HG03442 (cell line): ENCODE data around the gene ATP7B.
"Not testable (repeated sequence)": the region's sequence is repeated elsewhere in the genome, so short reads cannot be mapped to it uniquely, and the experiment has no call there.

Experiments
- ATAC-seq: cut with Tn5 transposase; IDR thresholded peaks from one replicate; pipeline ENCODE4 v1.9.1; 2021; ENCODE audit warnings: mild to moderate bottlenecking, moderate library complexity; ENCODE audit not compliant: unreplicated experiment

ATP7B gene

DNA sequence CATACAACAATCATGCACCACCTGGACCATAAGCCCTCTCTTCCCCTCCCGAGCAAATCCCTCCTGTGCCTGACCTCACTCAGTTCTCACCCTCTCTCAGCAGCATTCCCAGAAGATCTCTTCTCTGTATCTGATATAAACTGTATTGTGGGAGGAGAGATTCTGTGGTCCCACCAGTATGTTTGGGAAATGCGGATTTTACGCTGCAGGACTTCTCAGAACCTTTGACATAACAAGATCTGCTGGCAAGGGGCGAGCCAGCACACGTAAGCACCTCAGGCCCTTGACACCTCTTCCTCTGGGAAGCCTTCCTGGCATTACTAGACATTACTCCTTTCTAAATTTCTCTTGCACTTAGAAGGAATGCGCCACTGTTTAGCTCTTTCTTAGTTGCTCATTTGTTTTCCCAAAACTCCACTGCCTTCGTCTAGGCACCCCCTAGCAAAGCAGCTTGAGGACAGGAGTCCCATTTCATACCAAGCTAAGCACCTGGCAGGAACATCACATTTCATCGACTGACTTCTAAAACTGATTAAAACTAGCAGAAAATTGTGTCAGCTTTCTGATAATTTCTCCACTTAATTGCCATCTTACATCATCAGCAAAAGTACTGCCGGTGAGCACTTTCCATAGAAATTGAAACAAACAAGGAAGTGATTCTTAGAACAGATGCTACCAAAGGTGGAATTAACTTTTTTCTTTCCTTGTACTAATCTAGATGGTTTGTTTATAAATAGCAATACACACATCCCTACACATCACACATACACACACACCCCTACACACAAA lies 86.3 kb downstream of the ATP7B start:
- ATAC-seq = no peak

DNA sequence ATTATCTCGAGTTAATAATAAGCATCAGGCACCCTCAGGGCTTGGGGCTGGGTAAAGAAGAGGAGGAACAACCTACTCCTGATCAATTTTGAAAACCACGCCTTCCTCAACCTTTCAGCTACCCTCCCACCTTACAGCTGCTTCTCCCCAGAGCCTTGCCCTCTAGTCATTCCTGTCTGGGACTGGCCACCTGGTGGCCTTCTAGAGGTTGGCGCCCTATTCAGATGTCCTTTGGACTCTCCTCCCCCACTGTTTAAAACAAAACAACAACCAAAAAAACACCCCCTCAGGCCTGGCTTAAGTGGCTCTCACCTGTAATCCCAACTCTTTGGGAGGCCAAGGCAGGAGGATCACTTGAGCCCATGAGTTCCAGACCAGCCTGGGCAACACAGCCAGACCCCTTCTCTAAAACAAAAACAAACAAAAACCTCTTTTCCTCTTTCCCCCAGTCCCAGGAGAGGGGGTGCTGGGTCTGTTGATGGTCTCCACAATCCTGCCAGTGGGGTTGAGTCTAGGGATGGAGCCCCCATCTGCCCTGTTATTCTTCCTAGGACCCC lies 87.2 kb downstream of the ATP7B start:
- ATAC-seq = peak; percentile 55

DNA sequence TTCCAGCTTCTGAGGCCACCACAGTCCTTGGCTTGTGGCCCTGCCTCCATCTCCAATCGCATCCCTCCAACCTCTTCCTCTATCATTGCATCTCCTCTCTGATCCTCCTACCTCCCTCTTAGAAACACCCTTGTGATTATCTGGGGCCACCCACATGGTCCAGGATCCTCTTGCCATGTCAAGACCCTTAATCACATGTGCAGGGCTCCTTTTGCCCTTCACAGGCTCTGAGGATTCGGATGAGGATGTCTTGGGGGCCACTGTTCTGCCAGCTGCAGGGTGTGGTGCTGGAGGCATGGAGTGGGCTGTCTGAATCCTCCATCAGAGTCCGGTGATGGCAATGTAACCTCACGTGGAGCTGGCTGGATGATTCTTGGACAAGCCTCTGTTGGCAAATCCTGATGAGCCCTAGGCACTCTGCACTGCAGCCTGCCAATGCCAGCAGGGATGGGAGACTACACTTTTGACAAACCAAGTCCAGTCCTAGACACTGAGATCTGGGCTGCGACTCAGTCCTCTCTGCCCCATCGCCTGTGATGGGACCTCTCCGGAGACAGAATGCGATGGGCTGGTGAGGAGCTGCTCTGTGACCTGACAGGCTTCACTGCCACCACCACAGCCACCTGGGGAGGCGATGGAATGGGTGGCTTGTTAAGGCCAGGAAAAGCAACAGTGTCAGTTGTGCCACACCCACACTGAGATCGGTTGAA lies 88.3 kb downstream of the ATP7B start:
- no peak for ATAC-seq

- no peak for ATAC-seq
These were observed 89.2 kb downstream of the ATP7B start for GRCh38 chr13:51921790-51922740.

- no peak for ATAC-seq
These were observed 90.5 kb downstream of the ATP7B start for GRCh38 chr13:51920786-51921185.

DNA sequence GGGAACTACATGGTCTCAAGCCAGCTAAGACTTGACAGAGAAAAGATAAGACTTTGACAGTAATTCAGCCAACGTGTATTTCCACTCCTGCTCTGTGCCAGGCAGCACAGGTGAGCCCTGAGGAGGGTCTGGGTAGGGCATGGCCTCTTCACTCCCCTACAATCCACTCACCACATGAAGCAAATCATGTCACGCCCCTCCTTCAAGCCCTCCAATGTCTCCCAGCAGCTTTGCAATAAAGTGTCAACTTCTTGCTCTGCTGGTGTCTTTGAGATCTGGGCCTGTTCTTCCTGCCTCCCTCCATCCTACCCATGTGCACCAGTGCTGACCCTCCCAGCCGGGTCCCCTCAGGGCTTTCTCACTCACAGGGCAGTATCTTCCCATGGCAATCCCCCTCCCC lies 91.0 kb downstream of the ATP7B start:
- ATAC-seq = no peak

DNA sequence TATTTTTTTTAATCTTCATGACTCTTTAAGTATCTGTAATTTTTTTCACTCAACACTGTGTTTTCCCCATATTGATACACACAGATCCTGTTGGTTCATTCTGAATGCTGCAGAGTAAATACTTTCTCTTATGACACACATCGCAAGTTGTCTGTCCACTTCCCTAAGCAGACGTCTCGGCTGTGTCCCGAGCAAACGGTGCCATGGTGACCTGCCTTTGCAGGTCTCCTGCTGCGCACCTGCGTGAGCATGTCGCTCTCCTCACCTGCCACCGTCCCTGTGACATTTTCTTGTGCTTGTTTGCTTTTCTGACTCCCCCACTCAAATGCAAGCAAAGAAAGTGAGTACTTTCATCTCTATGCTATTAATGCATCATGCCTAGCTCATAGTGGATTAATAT lies 91.7 kb downstream of the ATP7B start:
- ATAC-seq = no peak

GRCh38 chr13:51916962-51917361 lies 94.3 kb downstream of the ATP7B start:
- ATAC-seq = no peak

GRCh38 chr13:51916051-51916818 lies 95.0 kb downstream of the ATP7B start:
- no peak for ATAC-seq

- no peak for ATAC-seq
These were observed 97.1 kb downstream of the ATP7B start for GRCh38 chr13:51914137-51914493.

DNA sequence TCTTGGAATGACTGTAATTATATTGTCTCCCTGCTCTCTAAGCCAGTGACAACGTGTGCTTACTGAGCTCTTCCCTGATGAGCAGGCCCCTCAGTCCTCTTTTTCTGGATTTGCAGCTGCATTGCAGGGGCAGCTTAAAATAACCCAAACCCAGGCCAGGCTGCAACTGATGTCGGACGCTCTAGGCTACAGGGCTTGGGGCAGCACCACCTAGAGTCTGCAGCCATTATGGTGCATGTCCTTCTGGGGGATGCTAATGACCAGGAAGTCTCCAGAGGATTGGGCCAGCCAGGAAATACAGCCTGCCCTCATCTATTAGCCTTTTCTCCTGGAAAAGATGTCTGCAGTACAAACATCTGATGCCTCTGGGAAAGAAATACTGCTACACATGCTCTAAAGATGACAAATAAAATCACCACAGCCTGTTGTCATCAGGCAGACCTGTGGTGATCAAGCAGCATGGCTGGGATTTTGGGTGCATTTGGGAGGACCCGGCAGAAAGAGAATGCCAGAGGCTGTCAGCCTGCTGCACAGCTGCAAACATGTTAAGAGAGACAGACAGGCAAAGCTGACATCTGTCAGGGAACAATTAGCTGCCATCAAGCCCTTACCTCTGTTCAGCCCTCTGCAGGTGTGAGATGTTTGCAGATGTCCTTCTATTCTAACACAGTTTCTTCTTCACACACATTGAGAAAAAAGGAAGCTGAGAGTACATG lies 97.7 kb downstream of the ATP7B start:
- ATAC-seq = no peak

DNA sequence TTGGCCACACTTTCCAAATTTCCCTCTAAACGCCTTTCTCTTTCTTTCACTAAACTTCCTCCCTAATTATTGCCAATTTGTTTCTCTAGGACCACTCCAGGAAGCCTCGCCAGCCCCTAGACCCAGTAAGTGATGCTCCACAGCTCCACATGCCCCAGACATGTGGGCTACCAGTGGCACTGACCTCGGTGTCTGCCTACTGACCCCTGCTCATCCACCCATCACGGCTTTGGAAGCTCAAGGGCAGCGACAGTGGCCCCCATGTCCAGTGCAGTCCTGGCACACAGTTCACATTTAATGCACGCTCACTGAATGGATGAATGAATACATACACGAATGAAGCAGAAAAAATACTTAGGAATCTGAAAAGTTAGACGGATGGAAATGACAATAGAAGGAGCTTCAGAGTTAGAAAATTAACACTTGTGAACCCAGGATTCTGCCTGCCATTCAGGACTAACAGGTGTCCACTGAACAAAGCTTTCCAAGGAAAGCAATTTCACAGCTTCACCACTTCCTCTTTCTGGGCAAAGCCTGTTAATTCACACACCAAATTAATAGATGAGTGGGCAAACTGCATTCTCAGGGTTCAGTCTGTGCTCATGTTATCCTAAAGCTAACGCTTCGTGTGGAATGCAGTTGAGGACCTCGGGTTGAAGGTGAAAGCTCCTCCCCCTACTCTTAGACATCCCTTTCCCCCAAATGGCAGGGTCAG lies 98.6 kb downstream of the ATP7B start:
- ATAC-seq = no peak

DNA sequence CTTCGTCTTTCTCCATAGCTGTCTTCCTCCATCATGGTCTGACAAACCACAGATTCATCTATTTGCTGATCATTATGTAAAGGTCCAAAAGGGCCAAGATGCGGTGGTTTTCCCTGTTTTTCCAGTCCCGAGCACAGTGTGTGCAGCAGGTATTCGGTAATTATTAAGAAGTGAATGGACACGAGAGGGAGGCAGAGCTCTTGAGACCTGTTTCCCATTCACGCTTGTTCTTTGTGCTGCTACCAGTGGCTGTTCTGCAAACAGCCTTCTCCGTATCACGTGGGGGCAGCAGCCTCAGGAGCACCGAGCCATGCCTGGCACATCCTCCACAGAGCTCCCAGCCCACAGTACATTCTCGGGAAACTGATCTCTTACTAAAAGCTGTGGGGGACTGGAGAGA lies 99.2 kb downstream of the ATP7B start:
- ATAC-seq = no peak

GRCh38 chr13:51910508-51910907 lies 100.7 kb downstream of the ATP7B start:
- no peak for ATAC-seq

- ATAC-seq = not testable (repeated sequence)
These were observed 102.0 kb downstream of the ATP7B start for GRCh38 chr13:51909265-51909664.

DNA sequence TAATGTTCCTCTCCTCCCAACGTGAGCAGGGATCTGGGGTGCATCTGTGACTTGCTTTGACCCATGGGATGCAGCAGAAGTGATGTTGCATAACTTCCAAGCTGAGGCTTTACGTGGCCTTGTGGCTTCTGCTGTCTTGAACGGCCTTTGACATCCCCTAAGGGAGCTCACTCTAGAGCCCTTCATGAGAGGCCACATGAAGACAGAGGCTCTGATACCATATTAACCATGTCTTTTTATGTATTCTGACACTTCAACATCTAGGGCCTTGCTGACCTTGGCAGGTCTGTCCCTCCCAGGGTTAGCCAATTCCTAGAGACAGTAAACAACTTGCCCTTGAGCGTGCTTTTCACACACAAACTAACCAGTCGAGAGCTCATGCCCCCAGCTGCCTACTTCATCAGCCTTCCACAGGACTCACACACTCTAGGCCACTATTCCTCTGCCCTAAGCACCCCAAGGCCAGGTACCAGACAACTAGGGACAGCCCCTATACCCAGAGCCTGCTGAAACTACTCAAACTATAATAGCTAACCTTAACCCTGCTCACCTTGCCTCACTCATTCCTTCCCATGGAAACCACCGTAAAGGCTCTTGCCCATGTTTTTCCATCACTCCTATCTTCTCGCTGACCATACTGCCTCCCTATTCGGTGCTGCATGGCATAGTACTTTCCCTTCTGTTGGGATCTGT lies 104.1 kb downstream of the ATP7B start:
- ATAC-seq = no peak

DNA sequence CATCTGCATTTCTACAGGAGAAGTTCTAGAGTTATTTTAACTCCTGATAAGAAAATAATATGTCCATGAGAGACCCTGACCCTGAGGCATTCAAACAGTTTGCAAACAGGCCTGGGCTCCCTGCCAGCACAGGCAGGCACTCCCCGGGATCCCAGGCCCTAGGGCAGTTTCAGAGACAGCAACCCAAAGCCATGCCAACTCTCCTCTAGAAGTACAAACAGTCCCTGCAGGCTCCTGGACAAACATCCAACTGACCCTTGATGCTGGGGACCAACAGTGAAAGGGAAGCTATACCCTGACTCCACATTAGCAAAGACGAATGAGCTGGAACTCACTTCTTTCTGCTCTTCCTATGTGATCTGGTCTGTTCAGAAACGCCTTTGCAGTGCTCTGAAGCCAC lies 104.7 kb downstream of the ATP7B start:
- no peak for ATAC-seq

GRCh38 chr13:51905787-51906186 lies 105.5 kb downstream of the ATP7B start:
- ATAC-seq = no peak

- ATAC-seq = no peak
These were observed 108.5 kb downstream of the ATP7B start for GRCh38 chr13:51902776-51903175.
